Fibroblast of pulmonary artery (primary cell): ENCODE data around the gene F2RL1.
A peak's percentile ranks its signal among the peaks of the same experiment; 100 is the strongest.
"Not testable (repeated sequence)": the region's sequence is repeated elsewhere in the genome, so short reads cannot be mapped to it uniquely, and the experiment has no call there.

Experiments used
- DNase-seq: peaks from one replicate; pipeline ENCODE4 v3.0.0-alpha.2; 2010; ENCODE audit warnings: low read depth
- H3K4me3 ChIP-seq: replicated peaks from 2 replicates; pipeline ENCODE4 v1.5.1; 2011; ENCODE audit warnings: low read depth, mild to moderate bottlenecking, control low read depth, low read length, moderate library complexity
- TF ChIP-seq, protein P1 (sequence below): IDR thresholded peaks from 2 replicates; pipeline ENCODE4 v1.5.1; 2011; ENCODE audit warnings: mild to moderate bottlenecking, control low read depth, low read length, inconsistent platforms; ENCODE audit errors: missing control alignments

F2RL1 gene

DNA sequence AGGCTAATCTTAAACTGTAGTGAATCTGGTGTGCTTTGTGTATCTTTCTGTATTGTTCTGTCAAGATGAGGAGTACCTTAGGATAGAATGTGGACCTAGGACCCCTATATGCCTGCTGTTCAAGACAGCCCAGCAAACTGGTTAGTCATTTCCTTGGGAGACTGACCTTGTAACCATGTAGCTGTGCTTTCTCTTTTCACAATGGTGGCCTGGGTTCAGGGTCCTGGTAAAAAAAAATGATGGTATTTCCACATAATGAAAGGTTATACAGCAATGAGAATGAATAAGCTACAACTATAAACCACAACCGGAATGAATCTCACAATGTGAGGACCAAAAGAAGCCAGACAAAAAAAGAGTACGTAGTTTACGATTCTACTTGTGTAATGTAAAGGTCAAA, 36.4 kb upstream of the F2RL1 start:
- peak; percentile 79 for DNase-seq
- H3K4me3 ChIP-seq = no peak overlapping the region
- TF ChIP-seq, protein P1, sequence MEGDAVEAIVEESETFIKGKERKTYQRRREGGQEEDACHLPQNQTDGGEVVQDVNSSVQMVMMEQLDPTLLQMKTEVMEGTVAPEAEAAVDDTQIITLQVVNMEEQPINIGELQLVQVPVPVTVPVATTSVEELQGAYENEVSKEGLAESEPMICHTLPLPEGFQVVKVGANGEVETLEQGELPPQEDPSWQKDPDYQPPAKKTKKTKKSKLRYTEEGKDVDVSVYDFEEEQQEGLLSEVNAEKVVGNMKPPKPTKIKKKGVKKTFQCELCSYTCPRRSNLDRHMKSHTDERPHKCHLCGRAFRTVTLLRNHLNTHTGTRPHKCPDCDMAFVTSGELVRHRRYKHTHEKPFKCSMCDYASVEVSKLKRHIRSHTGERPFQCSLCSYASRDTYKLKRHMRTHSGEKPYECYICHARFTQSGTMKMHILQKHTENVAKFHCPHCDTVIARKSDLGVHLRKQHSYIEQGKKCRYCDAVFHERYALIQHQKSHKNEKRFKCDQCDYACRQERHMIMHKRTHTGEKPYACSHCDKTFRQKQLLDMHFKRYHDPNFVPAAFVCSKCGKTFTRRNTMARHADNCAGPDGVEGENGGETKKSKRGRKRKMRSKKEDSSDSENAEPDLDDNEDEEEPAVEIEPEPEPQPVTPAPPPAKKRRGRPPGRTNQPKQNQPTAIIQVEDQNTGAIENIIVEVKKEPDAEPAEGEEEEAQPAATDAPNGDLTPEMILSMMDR = no peak

DNA sequence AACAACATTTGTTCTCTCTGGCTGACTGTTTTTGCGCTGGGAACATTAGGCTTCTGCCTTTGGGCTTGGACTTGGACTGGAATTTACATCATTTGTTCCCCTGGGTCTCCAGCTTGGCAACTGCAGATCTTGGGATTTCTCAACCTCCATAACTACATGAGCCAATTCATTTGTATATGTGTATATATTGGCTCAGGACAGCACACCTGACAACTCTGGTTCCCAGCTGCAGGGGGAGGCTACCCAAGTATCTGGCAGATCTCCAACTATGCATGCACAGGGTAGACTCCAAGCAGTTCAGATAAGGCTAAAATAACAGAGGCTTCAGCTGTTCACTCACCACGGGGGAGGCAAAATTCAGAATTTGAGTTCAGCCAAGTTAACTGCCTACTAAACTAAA, 31.6 kb upstream of the F2RL1 start:
- peak; percentile 100 for DNase-seq
- TF ChIP-seq, protein P1 = no peak
- H3K4me3 ChIP-seq = no peak overlapping the region

DNA sequence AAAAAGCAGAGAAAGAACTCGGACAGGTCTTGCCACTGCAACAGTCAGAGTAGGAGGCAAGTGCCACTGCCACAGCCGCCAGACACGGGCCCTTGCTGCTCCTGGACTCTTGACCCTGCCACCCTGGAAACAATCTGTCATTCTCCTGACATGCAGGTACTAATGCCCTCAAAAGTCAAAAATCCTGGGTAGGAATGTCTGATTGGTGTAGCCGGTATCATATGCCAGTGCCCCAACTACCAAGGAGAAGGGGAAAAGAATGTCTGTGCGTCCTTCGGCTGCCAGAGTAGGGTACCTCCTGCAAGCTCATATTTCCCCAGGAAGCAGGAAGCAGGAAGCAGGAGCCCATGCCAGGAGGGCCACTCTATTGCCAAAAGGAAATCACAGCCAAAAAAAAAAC, 30.5 kb upstream of the F2RL1 start:
- no peak for DNase-seq
- H3K4me3 ChIP-seq = no peak overlapping the region
- TF ChIP-seq, protein P1 = no peak

DNA sequence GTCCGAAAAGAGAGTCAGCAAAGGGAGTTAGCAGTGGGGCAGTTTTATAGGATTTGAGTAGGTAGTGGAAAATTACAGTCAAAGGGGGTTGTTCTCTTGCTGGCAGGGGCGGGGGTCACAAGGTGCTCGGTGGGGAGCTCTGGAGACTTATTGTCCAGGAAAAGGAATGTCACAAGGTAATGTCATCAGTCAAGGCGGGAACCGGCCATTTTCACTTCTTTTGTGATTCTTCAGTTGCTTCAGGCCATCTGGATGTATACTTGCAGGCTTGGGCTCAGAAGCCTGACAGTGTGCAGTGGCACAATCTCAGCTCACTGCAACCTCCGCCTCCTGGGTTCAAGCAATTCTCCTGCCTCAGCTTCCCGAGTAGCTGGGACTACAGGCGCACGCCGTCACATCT, 29.6 kb upstream of the F2RL1 start:
- DNase-seq = not testable (repeated sequence)

DNA sequence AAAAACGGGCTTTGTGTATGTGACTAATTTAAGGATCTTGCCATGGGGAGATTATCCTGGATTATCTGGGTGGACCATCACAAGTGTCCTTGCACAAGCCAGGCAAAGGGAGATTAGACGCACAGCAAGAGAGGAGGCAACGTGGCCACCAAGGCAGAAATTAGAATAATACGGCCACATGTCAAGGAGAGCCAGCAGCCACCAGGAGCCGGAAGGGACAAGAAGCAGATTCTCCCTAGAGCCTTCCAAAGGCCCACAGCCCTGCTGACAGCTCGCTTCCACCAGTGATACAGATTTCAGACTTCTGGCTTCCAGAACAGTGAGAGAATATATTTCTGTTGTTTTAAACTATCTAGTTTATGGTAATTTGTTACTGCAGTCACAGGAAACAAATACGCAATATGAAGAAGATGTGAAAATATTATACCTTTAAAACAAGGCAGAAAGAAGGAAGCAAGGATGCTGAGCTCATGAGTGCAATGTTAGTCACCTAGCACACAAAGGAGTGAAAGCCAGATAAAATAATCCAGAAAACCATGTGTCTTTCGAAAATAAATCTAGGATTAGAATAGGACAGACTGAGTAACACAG, 28.7 kb upstream of the F2RL1 start:
- TF ChIP-seq, protein P1 = no peak
- H3K4me3 ChIP-seq = no peak overlapping the region
- peak; percentile 72 for DNase-seq

More for the DNA sequence above, 29.6 kb upstream of the F2RL1 start:
- not testable (repeated sequence) for H3K4me3 ChIP-seq

DNA sequence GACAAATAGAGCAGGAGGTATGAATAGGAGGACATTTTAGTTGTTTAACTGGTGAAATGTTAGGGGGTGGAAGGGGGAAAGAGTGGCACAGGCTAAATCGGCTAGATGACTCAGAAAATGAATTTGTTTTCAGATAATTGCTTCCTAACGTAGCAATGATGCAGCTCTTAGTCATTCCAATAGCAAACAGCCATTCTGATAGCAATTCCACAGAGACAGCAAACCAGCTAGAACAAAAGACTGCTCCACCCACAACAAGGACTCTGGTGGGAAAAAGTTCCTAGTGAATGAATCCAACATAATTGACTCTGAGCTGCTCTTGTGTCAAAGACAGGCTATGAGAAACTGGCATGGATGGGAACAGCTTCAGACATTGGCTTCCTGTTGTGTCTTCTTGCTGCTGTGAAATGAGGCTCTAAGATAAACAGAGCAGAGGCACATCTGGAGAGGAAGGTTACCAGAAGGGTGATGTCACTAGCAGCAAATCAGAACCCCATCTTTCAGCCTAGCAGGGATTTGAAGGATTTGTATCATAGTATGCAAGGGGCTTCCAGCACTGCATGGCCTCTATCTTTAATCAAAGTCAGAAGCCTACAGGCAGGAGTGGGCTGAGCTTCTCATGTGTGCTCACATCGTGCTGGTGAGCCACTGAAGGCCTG, 28.1 kb upstream of the F2RL1 start:
- DNase-seq = peak; percentile 99
- TF ChIP-seq, protein P1 = no peak
- no peak overlapping the region for H3K4me3 ChIP-seq

DNA sequence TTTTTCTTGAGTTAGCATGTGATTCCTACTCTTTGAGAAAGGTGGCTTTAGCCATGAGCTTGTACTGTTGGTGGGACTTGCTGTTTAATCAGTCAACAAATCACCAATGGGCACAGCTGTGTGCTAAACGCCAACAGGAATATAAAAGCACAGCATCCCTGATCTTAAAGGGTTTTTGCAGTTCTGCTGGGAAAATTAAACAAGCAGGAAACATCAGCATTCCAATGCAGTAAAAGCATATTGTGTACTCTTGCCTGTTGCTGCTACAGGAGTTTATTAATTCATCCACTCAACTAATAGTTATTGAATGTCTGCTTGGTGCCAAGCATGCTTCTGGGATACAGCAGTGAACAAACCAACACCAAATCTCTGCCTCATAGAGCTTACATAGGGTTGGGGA, 27.4 kb upstream of the F2RL1 start:
- DNase-seq = peak; percentile 52
- TF ChIP-seq, protein P1 = no peak
- no peak overlapping the region for H3K4me3 ChIP-seq
